Fibroblast of upper back skin (primary cell): ENCODE data around the gene HSPA1B.
"Not testable (repeated sequence)": the region's sequence is repeated elsewhere in the genome, so short reads cannot be mapped to it uniquely, and the experiment has no call there.

Experiments used
- DNase-seq: peaks from one replicate; pipeline ENCODE4 v3.0.0-alpha.2; 2013

The HSPA1B gene

DNA sequence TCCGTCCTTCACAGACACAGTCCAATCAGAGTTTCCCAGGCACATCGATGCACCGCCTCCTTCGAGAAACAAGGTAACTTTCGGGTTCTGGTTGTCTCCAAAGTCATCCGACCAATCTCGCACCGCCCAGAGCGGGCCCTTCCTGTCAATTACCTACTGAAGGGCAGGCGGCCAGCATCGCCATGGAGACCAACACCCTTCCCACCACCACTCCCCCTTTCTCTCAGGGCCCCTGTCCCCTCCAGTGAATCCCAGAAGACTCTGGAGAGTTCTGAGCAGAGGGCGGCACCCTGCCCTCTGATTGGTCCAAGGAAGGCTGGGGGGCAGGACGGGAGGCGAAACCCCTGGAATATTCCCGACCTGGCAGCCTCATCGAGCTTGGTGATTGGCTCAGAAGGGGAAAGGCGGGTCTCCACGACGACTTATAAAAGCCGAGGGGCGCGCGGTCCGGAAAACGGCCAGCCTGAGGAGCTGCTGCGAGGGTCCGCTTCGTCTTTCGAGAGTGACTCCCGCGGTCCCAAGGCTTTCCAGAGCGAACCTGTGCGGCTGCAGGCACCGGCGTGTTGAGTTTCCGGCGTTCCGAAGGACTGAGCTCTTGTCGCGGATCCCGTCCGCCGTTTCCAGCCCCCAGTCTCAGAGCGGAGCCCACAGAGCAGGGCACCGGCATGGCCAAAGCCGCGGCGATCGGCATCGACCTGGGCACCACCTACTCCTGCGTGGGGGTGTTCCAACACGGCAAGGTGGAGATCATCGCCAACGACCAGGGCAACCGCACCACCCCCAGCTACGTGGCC lies at the start of gene HSPA1B:
TSS of gene HSPA1B (plus strand) at position 453 of the 794 bp plus-strand sequence. CDS start at position 666, 213 bp downstream.
- peak; percentile 100 for DNase-seq

- DNase-seq, result no peak
Observed at GRCh38 chr6:31778193-31778592, 49.3 kb upstream of the HSPA1B start.

- no peak for DNase-seq
Observed at GRCh38 chr6:31778999-31779885, 48.3 kb upstream of the HSPA1B start.

GRCh38 chr6:31779908-31780307 lies 47.6 kb upstream of the HSPA1B start:
- DNase-seq, result no peak

- no peak for DNase-seq
Observed at GRCh38 chr6:31780507-31781243, 46.9 kb upstream of the HSPA1B start.

GRCh38 chr6:31781244-31782125 lies 46.1 kb upstream of the HSPA1B start:
- no peak for DNase-seq

DNA sequence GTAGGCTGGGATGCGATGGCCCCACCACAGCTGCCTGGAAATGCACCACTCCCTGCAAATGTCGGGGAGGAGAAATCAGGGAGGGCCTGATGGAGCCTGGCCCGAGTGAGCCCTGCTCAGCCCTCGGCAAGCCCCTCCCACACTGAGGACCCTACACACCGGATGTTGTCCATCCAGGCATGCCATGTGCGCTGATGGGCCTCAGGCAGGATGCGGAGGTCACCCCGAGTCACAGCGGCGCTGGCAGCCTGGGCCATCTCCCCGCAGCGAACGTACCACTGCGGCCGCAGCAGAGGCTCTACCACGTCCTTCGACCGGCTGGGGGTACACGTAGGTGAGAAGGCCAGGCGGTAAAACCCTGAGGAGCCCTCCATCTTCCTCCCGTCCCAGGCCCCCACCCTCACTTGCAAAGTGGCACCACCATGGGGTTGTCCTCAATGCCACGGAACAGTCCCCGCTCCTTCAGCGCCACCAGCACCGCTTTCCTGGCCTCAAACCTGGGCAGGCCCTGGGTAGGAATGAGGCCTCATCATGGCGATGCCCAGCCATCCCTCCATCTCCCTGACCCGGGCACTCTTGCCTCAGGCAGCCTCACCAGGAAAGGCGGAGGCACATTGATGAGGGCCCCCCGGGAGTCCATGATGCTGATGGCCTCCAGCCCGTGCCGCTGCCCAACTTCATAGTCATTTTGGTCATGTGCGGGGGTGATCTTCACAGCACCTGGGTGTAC lies 45.2 kb upstream of the HSPA1B start:
- DNase-seq, result no peak

- no peak for DNase-seq
Observed at GRCh38 chr6:31784098-31784925, 43.2 kb upstream of the HSPA1B start.

DNA sequence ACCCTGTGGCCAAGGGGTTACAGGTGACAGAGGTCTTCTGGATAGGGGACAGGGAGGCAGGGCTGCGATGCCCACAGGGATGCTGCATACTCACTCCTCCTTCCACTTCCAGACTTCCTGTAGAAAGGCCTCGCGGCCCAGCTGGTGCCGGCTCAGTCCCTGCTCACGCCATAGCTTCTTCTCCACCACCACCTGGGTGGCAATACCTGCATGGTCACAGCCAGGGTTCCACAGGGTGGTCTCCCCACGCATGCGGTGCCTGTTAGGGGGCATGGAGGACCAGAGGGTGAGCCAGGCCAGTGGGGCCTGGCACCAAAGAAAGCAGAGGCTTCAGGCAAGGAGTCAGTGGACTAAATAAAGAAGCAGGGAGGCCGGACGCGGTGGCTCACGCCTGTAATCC lies 42.1 kb upstream of the HSPA1B start:
- DNase-seq, result no peak

- peak; percentile 58 for DNase-seq
Observed at GRCh38 chr6:31791324-31792089, 36.0 kb upstream of the HSPA1B start.

GRCh38 chr6:31792090-31792374 lies 35.5 kb upstream of the HSPA1B start:
- no peak for DNase-seq

DNA sequence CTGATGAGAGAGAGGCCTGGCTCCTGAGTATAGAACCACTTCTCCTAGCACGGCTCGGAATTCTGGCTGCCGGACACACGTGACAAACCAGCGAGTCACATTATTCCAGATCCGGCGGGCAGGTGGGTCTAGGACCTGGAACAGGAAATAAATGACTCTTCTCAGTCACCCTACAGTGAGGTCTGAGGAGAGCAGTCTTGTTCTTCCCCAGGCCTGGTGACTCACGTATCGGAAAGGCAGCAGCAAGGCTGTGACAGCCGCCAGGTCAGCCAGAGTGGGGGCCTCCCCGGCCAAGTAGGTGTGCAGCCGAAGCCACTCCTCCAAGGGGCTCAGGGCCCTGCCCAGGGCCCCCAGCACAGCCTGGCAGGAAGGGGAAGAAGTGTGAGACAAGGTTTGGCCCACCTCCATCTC lies 34.8 kb upstream of the HSPA1B start:
- DNase-seq, result no peak

DNA sequence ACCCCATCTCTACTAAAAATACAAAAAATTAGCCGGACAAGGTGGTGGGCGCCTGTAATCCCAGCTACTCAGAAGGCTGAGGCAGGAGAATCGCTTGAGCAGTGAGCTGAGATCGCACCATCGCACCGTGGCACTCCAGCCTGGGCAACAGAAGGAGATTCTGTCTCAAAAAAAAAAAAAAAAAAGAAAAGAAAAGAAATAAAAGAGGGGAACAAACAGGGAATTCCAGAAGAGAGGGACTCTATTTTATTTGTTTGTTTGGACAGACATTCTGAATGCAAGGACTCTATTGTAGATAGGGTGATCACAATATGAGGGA lies 33.7 kb upstream of the HSPA1B start:
- not testable (repeated sequence) for DNase-seq

- no peak for DNase-seq
Observed at GRCh38 chr6:31794294-31794865, 33.2 kb upstream of the HSPA1B start.

GRCh38 chr6:31794866-31795615 lies 32.5 kb upstream of the HSPA1B start:
- DNase-seq, result no peak

GRCh38 chr6:31795616-31796298 lies 31.8 kb upstream of the HSPA1B start, which contains the start of gene VARS1:
TSS of gene VARS1 (minus strand) at chr6:31795752. CDS start at chr6:31795217, 535 bp downstream.
- peak; percentile 88 for DNase-seq

GRCh38 chr6:31796993-31797385 lies 30.5 kb upstream of the HSPA1B start:
- DNase-seq, result no peak

DNA sequence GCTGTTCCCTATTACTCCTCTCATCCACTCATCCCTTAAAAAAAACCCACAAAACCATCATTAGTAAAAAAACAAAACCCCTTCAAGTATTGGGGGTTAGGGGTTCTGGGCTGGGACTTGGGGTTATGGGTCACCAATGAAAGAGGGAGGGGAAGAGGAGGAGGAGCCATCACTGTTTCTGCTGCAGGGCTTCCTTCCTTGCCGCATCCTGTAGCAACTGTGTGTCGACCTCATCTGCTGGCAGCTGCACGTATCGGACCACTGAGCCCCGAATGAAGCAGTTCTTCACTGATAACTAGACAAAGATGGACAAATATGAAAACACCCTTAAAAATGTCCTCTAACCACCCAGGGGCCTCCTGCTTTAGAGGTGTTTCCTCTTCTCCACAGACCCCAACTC lies 29.9 kb upstream of the HSPA1B start:
- no peak for DNase-seq
